GM12878 (cell line): Measurements from ENCODE around the gene IL36B. TPM values are rescaled to one million over a fixed set of nuclear protein-coding genes. Genes with fewer than 3 reads are reported as not detected.

Experiments
- ATAC-seq: fragments of 200-7000 bp; cut with Tn5 transposase; 3 replicates; pipeline ENCODE4 v1.9.1; 2020; ENCODE audit warnings: mild to moderate bottlenecking, moderate library complexity
- BruUV-seq: library from RNA; stranded (reverse); fragments of 400-500 nt; replicated peaks from 2 replicates; lab custom pipeline; 2021; lab: Mats Ljungman, UMichigan
- CTCF ChIA-PET: fragments of 300-600 bp; sonication (Branson Sonifier 250); formaldehyde crosslinking; extraction: SDS; loops from one replicate; lab custom pipeline; 2021; ENCODE audit warnings: inconsistent platforms; lab: Yijun Ruan, JAX
- POLR2A ChIA-PET: fragments of 350-600 bp; formaldehyde crosslinking; extraction: SDS; loops from one replicate; lab custom pipeline; 2021; ENCODE audit warnings: inconsistent platforms; lab: Charles Lee
- RAD21 ChIA-PET: fragments of 300-600 bp; sonication (Branson Sonifier 250); formaldehyde crosslinking; loops from one replicate; lab custom pipeline; 2023; ENCODE audit warnings: antibody characterized with exemption; ENCODE audit not compliant: unreplicated experiment; lab: Charles Lee
- SMC1A ChIA-PET: fragments of 300-600 bp; sonication (Branson Sonifier 250); formaldehyde crosslinking; loops from one replicate; lab custom pipeline; 2023; ENCODE audit not compliant: unreplicated experiment, uncharacterized antibody; lab: Charles Lee
- DNase-seq: peaks from one replicate; pipeline ENCODE4 v3.0.0-alpha.2; 2011; ENCODE audit warnings: low read depth, low spot score
- FAIRE-seq: peaks from 3 replicates; lab custom pipeline; 2011; peaks lifted over from hg19 to GRCh38; lab: Jason Lieb, UNC
- H2AFZ ChIP-seq: 2 replicates; pipeline ENCODE4 v1.6.0; 2011; ENCODE audit warnings: low read depth, low read length, control low read depth; ENCODE audit not compliant: control insufficient read depth
- H3K27ac ChIP-seq: 2 replicates; pipeline ENCODE4 v1.5.1; 2011; ENCODE audit warnings: control low read depth; ENCODE audit not compliant: control insufficient read depth, insufficient read depth
- H3K27me3 ChIP-seq, 2 experiments: replicated peaks in 1 of 2; 2 replicates each; pipeline versions ENCODE4 v1.6.0 to v1.6.1; 2011; ENCODE audit warnings: low read length in 1 of 2; ENCODE audit not compliant: control insufficient read depth in 2 of 2, insufficient read depth in 2 of 2
- H3K36me3 ChIP-seq, 2 experiments: 2 replicates each; pipeline ENCODE4 v1.5.1; 2011; ENCODE audit warnings: low read length in 1 of 2; ENCODE audit not compliant: control insufficient read depth in 2 of 2, insufficient read depth in 2 of 2
- H3K4me1 ChIP-seq: 2 replicates; pipeline ENCODE4 v1.6.1; 2011; ENCODE audit warnings: mild to moderate bottlenecking, low read length, moderate library complexity, mixed read lengths; ENCODE audit not compliant: control insufficient read depth, insufficient read depth
- H3K4me2 ChIP-seq: 2 replicates; pipeline ENCODE4 v1.6.0; 2011; ENCODE audit warnings: control low read depth; ENCODE audit not compliant: control insufficient read depth, insufficient read depth
- H3K4me3 ChIP-seq: fragments of 200-600 bp; sonication (generic); 2 replicates; pipeline ENCODE4 v1.5.1; 2016
- H3K79me2 ChIP-seq: 2 replicates; pipeline ENCODE4 v1.6.0; 2011; ENCODE audit warnings: low read length; ENCODE audit not compliant: control insufficient read depth, insufficient read depth
- H3K9ac ChIP-seq: 2 replicates; pipeline ENCODE4 v1.8.0; 2011; ENCODE audit warnings: low read length, control low read depth, mixed read lengths; ENCODE audit not compliant: control insufficient read depth, insufficient read depth
- H3K9me3 ChIP-seq: replicated peaks from 3 replicates; pipeline ENCODE4 v1.5.1; 2011; ENCODE audit warnings: mild to moderate bottlenecking, low read length; ENCODE audit not compliant: control insufficient read depth, insufficient read depth
- H4K20me1 ChIP-seq: 2 replicates; pipeline ENCODE4 v1.6.0; 2011; ENCODE audit not compliant: control insufficient read depth, insufficient read depth
- EZH2 ChIP-seq: IDR thresholded peaks from 2 replicates; pipeline ENCODE4 v1.6.1; 2012; ENCODE audit warnings: low read depth, mild to moderate bottlenecking, control low read depth, inconsistent platforms, low read length, borderline replicate concordance; ENCODE audit not compliant: control insufficient read depth
- IKZF1 ChIP-seq: fragments of 450-650 bp; conservative IDR thresholded peaks from 2 replicates; pipeline ENCODE4 v1.6.1; 2017; ENCODE audit warnings: antibody characterized with exemption, mild to moderate bottlenecking
- IRF5 ChIP-seq: fragments of 450-650 bp; IDR thresholded peaks from 2 replicates; pipeline ENCODE4 v1.6.1; 2017; ENCODE audit warnings: borderline replicate concordance
- KLF5 ChIP-seq: fragments of 450-650 bp; IDR thresholded peaks from 2 replicates; pipeline ENCODE4 v1.6.1; 2014; ENCODE audit warnings: mild to moderate bottlenecking; ENCODE audit not compliant: partially characterized antibody
- MYB ChIP-seq: fragments of 150-350 bp; IDR thresholded peaks from 2 replicates; pipeline ENCODE4 v1.6.1; 2014; ENCODE audit warnings: mild to moderate bottlenecking, low read depth, low read length, borderline replicate concordance
- NKRF ChIP-seq: fragments of 450-650 bp; conservative IDR thresholded peaks from 2 replicates; pipeline ENCODE4 v1.6.1; 2017; ENCODE audit warnings: mild to moderate bottlenecking, moderate library complexity
- NR2C2 ChIP-seq: IDR thresholded peaks from 2 replicates; pipeline ENCODE4 v1.6.1; 2011; ENCODE audit warnings: borderline replicate concordance, low read depth; ENCODE audit not compliant: control insufficient read depth, insufficient read length
- PRDM15 ChIP-seq: fragments of 450-650 bp; formaldehyde crosslinking; IDR thresholded peaks from 2 replicates; pipeline ENCODE4 v1.4.0; 2020; ENCODE audit warnings: mild to moderate bottlenecking, moderate library complexity
- RELA ChIP-seq: fragments of 450-650 bp; IDR thresholded peaks from 2 replicates; pipeline ENCODE4 v1.8.0; 2014; ENCODE audit warnings: borderline replicate concordance; ENCODE audit not compliant: partially characterized antibody
- RUNX3 ChIP-seq: IDR thresholded peaks from 2 replicates; pipeline ENCODE4 v1.6.1; 2012; ENCODE audit warnings: low read length, inconsistent platforms
- SIN3A ChIP-seq: IDR thresholded peaks from 2 replicates; pipeline ENCODE4 v1.6.1; 2012; ENCODE audit warnings: low read depth, low read length, improper control_type of control experiment
- TCF12 ChIP-seq: IDR thresholded peaks from 2 replicates; pipeline ENCODE4 v1.6.1; 2011; ENCODE audit warnings: low read depth, mild to moderate bottlenecking, low read length
- TCF3 ChIP-seq: IDR thresholded peaks from 2 replicates; pipeline ENCODE4 v1.6.1; 2012; ENCODE audit warnings: low read depth, mild to moderate bottlenecking, low read length, borderline replicate concordance; ENCODE audit not compliant: insufficient read depth
- ZBTB33 ChIP-seq: fragments of 450-650 bp; IDR thresholded peaks from 2 replicates; pipeline ENCODE4 v1.6.1; 2017; ENCODE audit warnings: mild to moderate bottlenecking
- in situ Hi-C: fragments of 300-500 bp; cut with MboI; formaldehyde crosslinking; loops from 9 replicates; pipeline ENCODE4 v1.14.3; 2018; ENCODE audit warnings: mixed read lengths
- intact Hi-C: fragments of 100-400 bp; cut with micrococcal nuclease; formaldehyde crosslinking; loops from one replicate; pipeline ENCODE4 v1.14.2; 2022; ENCODE audit not compliant: unreplicated experiment
- polyA plus RNA-seq, 11 experiments: library from polyadenylated mRNA; depleted of rRNA in 4 of 11; unstranded in 6 of 11; stranded (reverse) in 5 of 11; fragments of >200 nt; fragmentation: Nextera tagmentation in 4 of 11; fragmentation: Illumina TruSeq in 1 of 11; extraction: Ambion mirVana in 4 of 11; extraction: Trizol in 1 of 11; gene quantifications; 1 replicate in 1 of 11; 2 replicates in 10 of 11; pipeline versions ENCODE4 v1.2.1 to v1.2.3, GENCODE V29; 2011 to 2016; ENCODE audit warnings: inconsistent platforms in 2 of 11, missing spikeins in 2 of 11, low read depth in 1 of 11
- total RNA-seq, 4 experiments: library from RNA; depleted of rRNA in 3 of 4; stranded (reverse); fragments of >200 nt in 3 of 4; fragmentation: Illumina TruSeq in 1 of 4; extraction: Trizol in 1 of 4; gene quantifications; 2 replicates each; pipeline versions ENCODE4 v1.2.1 to v1.2.3, GENCODE V29; 2013 to 2021

The IL36B gene
- total and polyA plus RNA-seq, 10 of the 15 experiments (the other 5 are each of a cell fraction or from before 2014, with no cell fraction given) = not detected

GRCh38 chr2:113089916-113090315, 37.2 kb upstream of the IL36B start:
- Histone ChIP-seq H3K27ac (no peak overlapping the region), H3K4me2 (no peak overlapping the region), H2AFZ (no peak overlapping the region), H3K4me1 (no peaks in the 10 kb centered on the region), H3K9me3 (no peaks in the 10 kb centered on the region), H3K79me2 (no peaks in the 10 kb centered on the region), H3K27me3 (no peaks in the 10 kb centered on the region; a peak in 1 of 4 replicates), H3K36me3 (no peaks in the 10 kb centered on the region), H3K4me3 (no peak overlapping the region), H4K20me1 (no peaks in the 10 kb centered on the region), H3K9ac (no peak overlapping the region)
- RAD21 ChIA-PET = no interaction called here
- intact Hi-C loops (no loop called here), in situ Hi-C loops (no loop called here)
- no peak for ATAC-seq
- no peak for FAIRE-seq
- no TSS peak for BruUV-seq
- POLR2A ChIA-PET = interaction anchor here (0.6 kb wide), 1 partner anchor 13 kb away, joined by 3 read pairs; no protein-coding TSS in a partner anchor
- DNase-seq = no peak
- SMC1A ChIA-PET = no interaction called here
- TF ChIP-seq PRDM15 = no peak
- no peak for TF ChIP-seq NKRF
- no peak for TF ChIP-seq IRF5
- no peak for TF ChIP-seq RELA
- no peak for TF ChIP-seq IKZF1
- TF ChIP-seq MYB = no peak
- no peak for TF ChIP-seq RUNX3
- no peak for TF ChIP-seq NR2C2
- TF ChIP-seq TCF3 = no peak
- TF ChIP-seq SIN3A = no peak
- no peak for TF ChIP-seq KLF5
- TF ChIP-seq ZBTB33 = no peak
- no peak for TF ChIP-seq EZH2
- TF ChIP-seq TCF12 = no peak
- CTCF ChIA-PET = interaction anchor here (1.3 to 3.5 kb wide), 3 partner anchors 10 to 114 kb away, joined by 3 to 15 read pairs (median 4); no protein-coding TSS in a partner anchor
